A549 (cell line): ENCODE results near the gene TGM3. TPM values are rescaled to one million over a fixed set of nuclear protein-coding genes. Genes with fewer than 3 reads are reported as not detected.

Experiments
- ATAC-seq, 2 experiments: fragments of 200-7000 bp in 1 of 2; fragments of >200 bp in 1 of 2; cut with Nextera tagmentation in 1 of 2; cut with Tn5 transposase in 1 of 2; 3 replicates each; pipeline versions ENCODE4 v1.8.0 to v1.9.1; 2018 to 2020; ENCODE audit warnings: mild to moderate bottlenecking in 1 of 2, moderate library complexity in 1 of 2
- CTCF ChIA-PET: fragments of 300-600 bp; sonication (Branson Sonifier 250); formaldehyde crosslinking; extraction: SDS; loops from one replicate; lab custom pipeline; 2021; ENCODE audit warnings: antibody characterized with exemption, inconsistent platforms; lab: Yijun Ruan, JAX
- POLR2A ChIA-PET: fragments of 350-600 bp; formaldehyde crosslinking; extraction: SDS; loops from one replicate; lab custom pipeline; 2021; ENCODE audit warnings: antibody characterized with exemption, inconsistent platforms; lab: Yijun Ruan, JAX
- DNase-seq, 2 experiments: peaks; one replicate each; pipeline versions ENCODE4 v3.0.0 to v3.0.0-alpha.2; 2011 to 2016; ENCODE audit warnings: low read depth in 1 of 2, low spot score in 1 of 2
- FAIRE-seq: peaks from 2 replicates; lab custom pipeline; 2011; peaks lifted over from hg19 to GRCh38; lab: Jason Lieb, UNC
- H3K27ac ChIP-seq, 2 experiments: fragments of >200 bp; sonication (Bioruptor Twin); formaldehyde crosslinking; 3 replicates each; pipeline ENCODE4 v1.5.1; 2016 to 2017
- H3K4me1 ChIP-seq: fragments of >200 bp; sonication (Bioruptor Twin); formaldehyde crosslinking; 3 replicates; pipeline ENCODE4 v1.6.1; 2016
- H3K4me2 ChIP-seq: fragments of >200 bp; sonication (Bioruptor Twin); formaldehyde crosslinking; 3 replicates; pipeline ENCODE4 v1.6.1; 2016
- H3K4me3 ChIP-seq: fragments of >200 bp; sonication (Bioruptor Twin); formaldehyde crosslinking; 3 replicates; pipeline ENCODE4 v1.5.1; 2016
- H3K9me3 ChIP-seq: fragments of >200 bp; sonication (Bioruptor Twin); formaldehyde crosslinking; 3 replicates; pipeline ENCODE4 v1.6.1; 2016
- BHLHE40 ChIP-seq: IDR thresholded peaks from 2 replicates; pipeline ENCODE4 v1.6.1; 2012; ENCODE audit warnings: low read depth, low read length, inconsistent platforms
- CBX8 ChIP-seq: fragments of 200-600 bp; sonication (generic); IDR thresholded peaks from 2 replicates; pipeline ENCODE4 v1.6.1; 2016
- CHD2 ChIP-seq: fragments of 150-350 bp; IDR thresholded peaks from 2 replicates; pipeline ENCODE4 v1.6.1; 2014; ENCODE audit warnings: low read length; ENCODE audit not compliant: partially characterized antibody
- CHD4 ChIP-seq: fragments of 200-600 bp; sonication (generic); IDR thresholded peaks from 2 replicates; pipeline ENCODE4 v1.6.1; 2016; ENCODE audit warnings: antibody characterized with exemption, mild to moderate bottlenecking, borderline replicate concordance
- E2F6 ChIP-seq: IDR thresholded peaks from 2 replicates; pipeline ENCODE4 v1.6.1; 2012; ENCODE audit warnings: low read depth, borderline replicate concordance
- EHF ChIP-seq: fragments of 250-450 bp; sonication (Bioruptor Pico); IDR thresholded peaks from 2 replicates; pipeline ENCODE4 v1.5.0; 2020; ENCODE audit warnings: mild to moderate bottlenecking
- EHMT2 ChIP-seq: fragments of 200-600 bp; sonication (generic); IDR thresholded peaks from 2 replicates; pipeline ENCODE4 v1.6.1; 2016; ENCODE audit warnings: antibody characterized with exemption, low read depth, mild to moderate bottlenecking, moderate library complexity
- FOSB ChIP-seq: fragments of 250-450 bp; sonication (Bioruptor Pico); IDR thresholded peaks from 2 replicates; pipeline ENCODE4 v1.5.0; 2020; ENCODE audit warnings: mild to moderate bottlenecking, moderate library complexity
- GATA3 ChIP-seq: IDR thresholded peaks from 2 replicates; pipeline ENCODE4 v1.6.1; 2012; ENCODE audit warnings: borderline replicate concordance
- HEYL ChIP-seq: fragments of 250-450 bp; sonication (Bioruptor Pico); IDR thresholded peaks from 2 replicates; pipeline ENCODE4 v1.8.0; 2021; ENCODE audit warnings: mild to moderate bottlenecking, moderate library complexity
- HOXA7 ChIP-seq: fragments of 250-450 bp; sonication (Bioruptor Pico); IDR thresholded peaks from 2 replicates; pipeline ENCODE4 v1.5.0; 2020; ENCODE audit warnings: mild to moderate bottlenecking, moderate library complexity
- HOXB13 ChIP-seq: fragments of 250-450 bp; sonication (Bioruptor Pico); IDR thresholded peaks from 2 replicates; pipeline ENCODE4 v1.5.0; 2020; ENCODE audit warnings: low read depth, mild to moderate bottlenecking, moderate library complexity
- HOXB5 ChIP-seq: fragments of 250-450 bp; sonication (Bioruptor Pico); IDR thresholded peaks from 2 replicates; pipeline ENCODE4 v1.5.0; 2020; ENCODE audit warnings: mild to moderate bottlenecking, moderate library complexity
- JUNB ChIP-seq: fragments of >200 bp; sonication (Bioruptor Twin); formaldehyde crosslinking; IDR thresholded peaks from 2 replicates; pipeline ENCODE4 v1.6.1; 2016
- MYC ChIP-seq: IDR thresholded peaks from 2 replicates; pipeline ENCODE4 v1.6.1; 2012; ENCODE audit warnings: mild to moderate bottlenecking, inconsistent platforms, low read length, improper control_type of control experiment, borderline replicate concordance
- NR3C1 ChIP-seq: fragments of >200 bp; sonication (Bioruptor Twin); formaldehyde crosslinking; IDR thresholded peaks from 3 replicates; pipeline ENCODE4 v1.6.1; 2017
- RAD21 ChIP-seq, 2 experiments: fragments of >200 bp in 1 of 2; sonication (Bioruptor Twin) in 1 of 2; formaldehyde crosslinking in 1 of 2; IDR thresholded peaks in 1 of 2; conservative IDR thresholded peaks in 1 of 2; 2 replicates in 1 of 2; 3 replicates in 1 of 2; pipeline ENCODE4 v1.6.1; 2012 to 2018; ENCODE audit warnings: inconsistent platforms in 1 of 2
- RCOR1 ChIP-seq: fragments of 150-350 bp; IDR thresholded peaks from 2 replicates; pipeline ENCODE4 v1.6.1; 2014; ENCODE audit warnings: antibody characterized with exemption, low read length, low read depth
- RFX5 ChIP-seq: fragments of 450-650 bp; IDR thresholded peaks from 2 replicates; pipeline ENCODE4 v1.7.1; 2014; ENCODE audit warnings: antibody characterized with exemption, mild to moderate bottlenecking, moderate library complexity
- RNF2 ChIP-seq: fragments of 200-600 bp; sonication (generic); IDR thresholded peaks from 2 replicates; pipeline ENCODE4 v1.6.1; 2016; ENCODE audit warnings: low read depth, mild to moderate bottlenecking, antibody characterized with exemption, moderate library complexity, borderline replicate concordance
- SMC3 ChIP-seq: fragments of >200 bp; sonication (Bioruptor Twin); formaldehyde crosslinking; IDR thresholded peaks from 3 replicates; pipeline ENCODE4 v1.6.1; 2018; ENCODE audit warnings: inconsistent platforms
- USF2 ChIP-seq: fragments of 450-650 bp; IDR thresholded peaks from 2 replicates; pipeline ENCODE4 v1.6.1; 2014; ENCODE audit warnings: antibody characterized with exemption
- WGBS: methylation state at CpG from one replicate; pipeline ENCODE4 v1.1.6; 2017; ENCODE audit errors: missing lambda C conversion rate; 5-methylcytosine and 5-hydroxymethylcytosine counted together
- polyA plus RNA-seq, 4 experiments: library from polyadenylated mRNA; depleted of rRNA in 3 of 4; stranded (reverse); fragments of >200 nt; fragmentation: RNase III in 1 of 4; extraction: RNeasy Plus Mini Kit Qiagen cat#74134 plus additional on column Dnase treatment in 1 of 4; gene quantifications; 2 replicates in 3 of 4; 3 replicates in 1 of 4; pipeline ENCODE4 v1.2.3, GENCODE V29; 2011 to 2017
- TF ChIP-seq, protein P1 (sequence below): IDR thresholded peaks from 2 replicates; pipeline ENCODE4 v1.6.1; 2012
- TF ChIP-seq, protein P2 (sequence below): fragments of 200-600 bp; sonication (generic); IDR thresholded peaks from 2 replicates; pipeline ENCODE4 v1.6.1; 2016; ENCODE audit warnings: antibody characterized with exemption, mild to moderate bottlenecking, moderate library complexity
- TF ChIP-seq, protein P3 (sequence below): fragments of 250-450 bp; sonication (Bioruptor Pico); IDR thresholded peaks from 2 replicates; pipeline ENCODE4 v1.5.0; 2021; ENCODE audit warnings: mild to moderate bottlenecking, moderate library complexity, borderline replicate concordance

TGM3 gene
- polyA plus RNA-seq, 2 of the 4 experiments (the other 2 are of a cell fraction) = 0.03 to 0.14 TPM

GRCh38 chr20:2259731-2260130 is 36.1 kb upstream of the TGM3 start:
- FAIRE-seq = no peak
- ChIA-PET POLR2A (no interaction called here), CTCF (no interaction called here)
- no peak for ATAC-seq
- Histone ChIP-seq H3K4me2 (no peak overlapping the region), H3K4me1 (peaks cover 10% of the 10 kb centered on the region), H3K9me3 (no peaks in the 10 kb centered on the region)
- no peak for DNase-seq
- WGBS = 82% methylated on average over 6 of the region's 6 CpGs
- no peak for TF ChIP-seq E2F6
- no peak for TF ChIP-seq CHD2
- no peak for TF ChIP-seq HEYL (CRISPR knock-in tag)
- no peak for TF ChIP-seq NR3C1
- no peak for TF ChIP-seq CBX8
- no peak for TF ChIP-seq CHD4
- TF ChIP-seq EHMT2 = no peak
- no peak for TF ChIP-seq USF2
- TF ChIP-seq, protein P1, sequence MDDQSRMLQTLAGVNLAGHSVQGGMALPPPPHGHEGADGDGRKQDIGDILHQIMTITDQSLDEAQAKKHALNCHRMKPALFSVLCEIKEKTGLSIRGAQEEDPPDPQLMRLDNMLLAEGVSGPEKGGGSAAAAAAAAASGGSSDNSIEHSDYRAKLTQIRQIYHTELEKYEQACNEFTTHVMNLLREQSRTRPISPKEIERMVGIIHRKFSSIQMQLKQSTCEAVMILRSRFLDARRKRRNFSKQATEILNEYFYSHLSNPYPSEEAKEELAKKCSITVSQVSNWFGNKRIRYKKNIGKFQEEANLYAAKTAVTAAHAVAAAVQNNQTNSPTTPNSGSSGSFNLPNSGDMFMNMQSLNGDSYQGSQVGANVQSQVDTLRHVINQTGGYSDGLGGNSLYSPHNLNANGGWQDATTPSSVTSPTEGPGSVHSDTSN = no peak
- TF ChIP-seq, all 56 proteins: peak for 0
- H3K27ac ChIP-seq = no peak overlapping the region
- H3K4me3 ChIP-seq = no peak overlapping the region

GRCh38 chr20:2260250-2260649 is 35.6 kb upstream of the TGM3 start:
- TF ChIP-seq BHLHE40 (no peak), SMC3 (no peak), JUNB (no peak), HEYL (CRISPR knock-in tag) (no peak), MYC (no peak), RAD21 (conservative IDR thresholded peaks at IDR 0.05 in 1 of 2, IDR thresholded peaks at IDR 0.05 in 1 of 2) (no peak), HOXB13 (CRISPR knock-in tag) (no peak), FOSB (CRISPR knock-in tag) (no peak), HOXA7 (CRISPR knock-in tag) (no peak), EHF (CRISPR knock-in tag) (no peak), RNF2 (no peak), RCOR1 (no peak), CBX8 (no peak), RFX5 (no peak), GATA3 (no peak), HOXB5 (no peak)
- TF ChIP-seq, protein P2, sequence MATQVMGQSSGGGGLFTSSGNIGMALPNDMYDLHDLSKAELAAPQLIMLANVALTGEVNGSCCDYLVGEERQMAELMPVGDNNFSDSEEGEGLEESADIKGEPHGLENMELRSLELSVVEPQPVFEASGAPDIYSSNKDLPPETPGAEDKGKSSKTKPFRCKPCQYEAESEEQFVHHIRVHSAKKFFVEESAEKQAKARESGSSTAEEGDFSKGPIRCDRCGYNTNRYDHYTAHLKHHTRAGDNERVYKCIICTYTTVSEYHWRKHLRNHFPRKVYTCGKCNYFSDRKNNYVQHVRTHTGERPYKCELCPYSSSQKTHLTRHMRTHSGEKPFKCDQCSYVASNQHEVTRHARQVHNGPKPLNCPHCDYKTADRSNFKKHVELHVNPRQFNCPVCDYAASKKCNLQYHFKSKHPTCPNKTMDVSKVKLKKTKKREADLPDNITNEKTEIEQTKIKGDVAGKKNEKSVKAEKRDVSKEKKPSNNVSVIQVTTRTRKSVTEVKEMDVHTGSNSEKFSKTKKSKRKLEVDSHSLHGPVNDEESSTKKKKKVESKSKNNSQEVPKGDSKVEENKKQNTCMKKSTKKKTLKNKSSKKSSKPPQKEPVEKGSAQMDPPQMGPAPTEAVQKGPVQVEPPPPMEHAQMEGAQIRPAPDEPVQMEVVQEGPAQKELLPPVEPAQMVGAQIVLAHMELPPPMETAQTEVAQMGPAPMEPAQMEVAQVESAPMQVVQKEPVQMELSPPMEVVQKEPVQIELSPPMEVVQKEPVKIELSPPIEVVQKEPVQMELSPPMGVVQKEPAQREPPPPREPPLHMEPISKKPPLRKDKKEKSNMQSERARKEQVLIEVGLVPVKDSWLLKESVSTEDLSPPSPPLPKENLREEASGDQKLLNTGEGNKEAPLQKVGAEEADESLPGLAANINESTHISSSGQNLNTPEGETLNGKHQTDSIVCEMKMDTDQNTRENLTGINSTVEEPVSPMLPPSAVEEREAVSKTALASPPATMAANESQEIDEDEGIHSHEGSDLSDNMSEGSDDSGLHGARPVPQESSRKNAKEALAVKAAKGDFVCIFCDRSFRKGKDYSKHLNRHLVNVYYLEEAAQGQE = no peak
- TF ChIP-seq, protein P3, sequence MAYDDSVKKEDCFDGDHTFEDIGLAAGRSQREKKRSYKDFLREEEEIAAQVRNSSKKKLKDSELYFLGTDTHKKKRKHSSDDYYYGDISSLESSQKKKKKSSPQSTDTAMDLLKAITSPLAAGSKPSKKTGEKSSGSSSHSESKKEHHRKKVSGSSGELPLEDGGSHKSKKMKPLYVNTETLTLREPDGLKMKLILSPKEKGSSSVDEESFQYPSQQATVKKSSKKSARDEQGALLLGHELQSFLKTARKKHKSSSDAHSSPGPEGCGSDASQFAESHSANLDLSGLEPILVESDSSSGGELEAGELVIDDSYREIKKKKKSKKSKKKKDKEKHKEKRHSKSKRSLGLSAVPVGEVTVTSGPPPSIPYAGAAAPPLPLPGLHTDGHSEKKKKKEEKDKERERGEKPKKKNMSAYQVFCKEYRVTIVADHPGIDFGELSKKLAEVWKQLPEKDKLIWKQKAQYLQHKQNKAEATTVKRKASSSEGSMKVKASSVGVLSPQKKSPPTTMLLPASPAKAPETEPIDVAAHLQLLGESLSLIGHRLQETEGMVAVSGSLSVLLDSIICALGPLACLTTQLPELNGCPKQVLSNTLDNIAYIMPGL (CRISPR knock-in tag) = no peak
- H3K4me2 ChIP-seq = no peak overlapping the region
- no peak for ATAC-seq
- no peak for FAIRE-seq
- H3K27ac ChIP-seq = no peak overlapping the region
- ChIA-PET POLR2A (no interaction called here), CTCF (interaction anchor here (1.3 kb wide), 1 partner anchor 495 kb away, joined by 4 read pairs; no protein-coding TSS in a partner anchor)
- no peaks in the 10 kb centered on the region for H3K9me3 ChIP-seq
- no peak for DNase-seq
- WGBS = 85% methylated on average over 9 of the region's 9 CpGs
- no peak overlapping the region for H3K4me3 ChIP-seq
- peaks cover 10% of the 10 kb centered on the region for H3K4me1 ChIP-seq
